ENCODE results near the gene PRKCB. TPM values are rescaled to one million over a fixed set of nuclear protein-coding genes. Genes with fewer than 3 reads are reported as not detected.
"Not testable (repeated sequence)": the region's sequence is repeated elsewhere in the genome, so short reads cannot be mapped to it uniquely, and the experiment has no call there.

Gene PRKCB
- total and polyA plus RNA-seq, 7 donors: 0.13 to 1.5 (median 0.83) TPM

DNA sequence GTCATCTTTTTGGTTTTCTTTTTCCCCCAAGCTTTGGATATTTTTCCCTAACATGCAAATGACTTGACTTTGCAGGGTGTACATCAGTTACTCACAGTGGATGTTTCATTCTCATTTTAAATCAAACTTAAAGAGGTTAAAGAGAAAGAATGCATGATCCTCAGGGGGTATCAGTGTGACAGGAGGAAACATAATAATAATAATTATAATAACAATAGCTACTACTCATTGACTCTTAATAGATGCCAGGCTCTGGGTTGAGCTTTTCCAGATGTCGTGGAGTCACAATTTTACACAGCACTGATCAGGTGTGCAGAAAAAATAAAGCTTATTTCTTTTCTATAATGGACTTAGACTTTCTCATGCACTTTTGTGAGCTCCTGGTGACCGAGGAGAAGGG lies 263.1 kb downstream of the PRKCB start:
- no peak for ATAC-seq

GRCh38 chr16:24101431-24101830 lies 265.6 kb downstream of the PRKCB start:
- intact Hi-C loops (cut with DNase I): no loop called here
- Histone ChIP-seq H3K4me3 (no peak overlapping the region), H3K27me3 (ENCODE audit: insufficient read depth in 3 of 3, low read length in 2 of 3) (no peaks in the 10 kb centered on the region), H3K36me3 (ENCODE audit: insufficient read depth in 1 of 2, low read depth in 1 of 2) (no peaks in the 10 kb centered on the region), H3K4me1 (no peaks in the 10 kb centered on the region), H3K27ac (no peak overlapping the region), H3K9me3 (no peaks in the 10 kb centered on the region)
- 58 to 70% (median 65%) methylated on average over 2 of the region's 2 CpGs for whole genome bisulfite sequencing, 3 donors
- no peak for TF ChIP-seq CTCF (IDR thresholded peaks at IDR 0.05)
- ATAC-seq (no peak), DNase-seq (no peak)

More for the DNA sequence above, 263.1 kb downstream of the PRKCB start:
- 10 to 19% (median 19%) methylated on average over 2 of the region's 2 CpGs for WGBS, 3 donors
- no peak for TF ChIP-seq CTCF (IDR thresholded peaks at IDR 0.05)
- H3K9me3 ChIP-seq: no peaks in the 10 kb centered on the region
- intact Hi-C loops (cut with DNase I): no loop called here
- H3K4me3 ChIP-seq: no peak overlapping the region
- H3K27ac ChIP-seq: no peak overlapping the region
- no peaks in the 10 kb centered on the region for H3K36me3 ChIP-seq (ENCODE audit: insufficient read depth in 1 of 2, low read depth in 1 of 2)
- no peaks in the 10 kb centered on the region for H3K4me1 ChIP-seq
- no peaks in the 10 kb centered on the region for H3K27me3 ChIP-seq (ENCODE audit: insufficient read depth in 3 of 3, low read length in 2 of 3)
- DNase-seq: no peak

GRCh38 chr16:24102209-24102660 lies 266.5 kb downstream of the PRKCB start:
- H3K27me3 ChIP-seq (ENCODE audit: insufficient read depth in 3 of 3, low read length in 2 of 3): no peaks in the 10 kb centered on the region
- ATAC-seq (no peak), DNase-seq (no peak)
- H3K4me3 ChIP-seq: no peak overlapping the region
- intact Hi-C loops (cut with DNase I): no loop called here
- no peak for TF ChIP-seq CTCF (IDR thresholded peaks at IDR 0.05)
- H3K4me1 ChIP-seq: no peaks in the 10 kb centered on the region
- H3K9me3 ChIP-seq: no peaks in the 10 kb centered on the region
- WGBS, 3 donors: 10 to 23% (median 16%) methylated on average over 4 of the region's 4 CpGs
- no peak overlapping the region for H3K27ac ChIP-seq
- H3K36me3 ChIP-seq (ENCODE audit: insufficient read depth in 1 of 2, low read depth in 1 of 2): no peaks in the 10 kb centered on the region

GRCh38 chr16:24105471-24105870 lies 269.7 kb downstream of the PRKCB start:
- H3K9me3 ChIP-seq; H3K4me1 ChIP-seq; DNase-seq; H3K27me3 ChIP-seq (ENCODE audit: insufficient read depth in 3 of 3, low read length in 2 of 3); H3K4me3 ChIP-seq; intact Hi-C loops (cut with DNase I); H3K27ac ChIP-seq; H3K36me3 ChIP-seq (ENCODE audit: insufficient read depth in 1 of 2, low read depth in 1 of 2); ATAC-seq: not testable (repeated sequence)
- 90 to 95% (median 91%) methylated on average over 2 of the region's 2 CpGs for WGBS, 3 donors

DNA sequence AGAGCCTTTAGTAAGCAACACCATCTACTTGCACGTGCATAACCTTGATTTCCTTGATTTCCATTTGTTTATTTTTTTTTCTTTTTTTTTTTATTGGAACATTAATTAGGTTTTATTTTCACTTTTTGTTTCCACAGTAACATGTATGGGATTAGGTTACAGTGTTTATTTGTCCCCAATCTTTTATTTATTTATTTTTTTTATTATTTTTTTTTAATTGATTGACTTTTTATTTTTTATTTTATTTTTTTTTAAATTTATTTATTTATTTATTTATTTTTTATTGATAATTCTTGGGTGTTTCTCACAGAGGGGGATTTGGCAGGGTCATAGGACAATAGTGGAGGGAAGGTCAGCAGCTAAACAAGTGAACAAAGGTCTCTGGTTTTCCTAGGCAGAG lies 272.3 kb downstream of the PRKCB start:
- H3K27me3 ChIP-seq (ENCODE audit: insufficient read depth in 3 of 3, low read length in 2 of 3); intact Hi-C loops (cut with DNase I); DNase-seq: not testable (repeated sequence)

DNA sequence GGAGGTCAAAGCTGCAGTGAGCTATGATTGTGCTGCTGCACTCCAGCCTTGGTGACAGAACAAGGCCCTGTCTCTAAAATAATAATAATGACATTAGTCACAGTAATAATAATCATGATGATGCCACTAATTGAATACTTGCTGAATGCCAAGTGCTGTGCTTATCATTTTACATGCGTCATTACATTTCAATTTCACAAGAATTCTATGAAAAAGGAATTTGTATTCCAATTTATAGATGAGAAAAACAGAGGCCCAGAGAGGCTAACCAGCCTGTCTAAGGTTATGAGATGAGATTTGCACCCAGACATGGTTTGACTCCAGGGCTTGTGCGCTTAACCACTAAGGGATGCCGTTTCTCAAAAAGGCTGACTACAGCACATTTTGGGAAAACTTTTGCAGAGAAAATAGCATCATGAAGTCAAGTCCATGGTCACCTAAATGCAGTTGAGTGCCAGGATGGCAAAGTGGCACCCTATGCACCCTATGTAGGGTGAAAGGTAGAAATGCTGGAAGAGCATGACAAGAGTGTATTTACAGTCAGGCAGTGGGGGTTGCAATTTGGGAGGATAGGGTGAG lies 276.0 kb downstream of the PRKCB start:
- DNase-seq: no peak
- WGBS, 3 donors: 79 to 87% (median 86%) methylated on average over 3 of the region's 3 CpGs
- no peak overlapping the region for H3K27ac ChIP-seq
- TF ChIP-seq CTCF (IDR thresholded peaks at IDR 0.05): no peak
- intact Hi-C loops (cut with DNase I): no loop called here
- no peak for ATAC-seq
- no peaks in the 10 kb centered on the region for H3K27me3 ChIP-seq (ENCODE audit: insufficient read depth in 3 of 3, low read length in 2 of 3)
- H3K9me3 ChIP-seq: no peaks in the 10 kb centered on the region
- H3K36me3 ChIP-seq (ENCODE audit: insufficient read depth in 1 of 2, low read depth in 1 of 2): no peaks in the 10 kb centered on the region
- no peaks in the 10 kb centered on the region for H3K4me1 ChIP-seq
- H3K4me3 ChIP-seq: no peak overlapping the region

More for the DNA sequence above, 272.3 kb downstream of the PRKCB start:
- H3K9me3 ChIP-seq; H3K4me3 ChIP-seq; H3K27ac ChIP-seq; H3K36me3 ChIP-seq (ENCODE audit: insufficient read depth in 1 of 2, low read depth in 1 of 2); ATAC-seq; H3K4me1 ChIP-seq: not testable (repeated sequence)
- WGBS, 3 donors: 74 to 85% (median 76%) methylated on average over 1 of the region's 1 CpG
